Measurements from ENCODE around the gene SYPL2.

SYPL2 gene

DNA sequence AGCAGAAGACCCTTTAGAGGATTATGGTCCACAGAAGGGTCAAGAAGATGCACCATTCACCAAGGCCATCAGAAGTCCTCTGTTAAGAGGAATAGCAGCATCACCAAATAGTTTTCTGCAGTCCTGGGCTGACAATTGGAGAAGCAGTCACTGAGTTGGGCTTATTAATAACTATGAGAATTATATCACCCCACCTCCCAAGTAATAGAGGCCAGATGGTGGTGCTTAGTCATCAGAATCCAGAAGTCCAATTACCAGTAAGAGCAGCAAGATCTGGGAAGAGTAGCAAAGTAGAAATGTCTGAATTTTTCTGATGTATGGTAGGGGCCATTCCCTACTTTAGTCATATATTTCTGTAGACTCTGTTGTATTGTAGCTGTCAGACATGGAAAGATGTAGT lies 34.0 kb upstream of the SYPL2 start:
- TF ChIP-seq, protein P1, sequence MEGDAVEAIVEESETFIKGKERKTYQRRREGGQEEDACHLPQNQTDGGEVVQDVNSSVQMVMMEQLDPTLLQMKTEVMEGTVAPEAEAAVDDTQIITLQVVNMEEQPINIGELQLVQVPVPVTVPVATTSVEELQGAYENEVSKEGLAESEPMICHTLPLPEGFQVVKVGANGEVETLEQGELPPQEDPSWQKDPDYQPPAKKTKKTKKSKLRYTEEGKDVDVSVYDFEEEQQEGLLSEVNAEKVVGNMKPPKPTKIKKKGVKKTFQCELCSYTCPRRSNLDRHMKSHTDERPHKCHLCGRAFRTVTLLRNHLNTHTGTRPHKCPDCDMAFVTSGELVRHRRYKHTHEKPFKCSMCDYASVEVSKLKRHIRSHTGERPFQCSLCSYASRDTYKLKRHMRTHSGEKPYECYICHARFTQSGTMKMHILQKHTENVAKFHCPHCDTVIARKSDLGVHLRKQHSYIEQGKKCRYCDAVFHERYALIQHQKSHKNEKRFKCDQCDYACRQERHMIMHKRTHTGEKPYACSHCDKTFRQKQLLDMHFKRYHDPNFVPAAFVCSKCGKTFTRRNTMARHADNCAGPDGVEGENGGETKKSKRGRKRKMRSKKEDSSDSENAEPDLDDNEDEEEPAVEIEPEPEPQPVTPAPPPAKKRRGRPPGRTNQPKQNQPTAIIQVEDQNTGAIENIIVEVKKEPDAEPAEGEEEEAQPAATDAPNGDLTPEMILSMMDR (conservative IDR thresholded peaks at IDR 0.05; ENCODE audit: low read depth): no peak
- DNase-seq (ENCODE audit: low spot score): no peak
- CTCF ChIA-PET: interaction anchor here (0.8 kb wide), 1 partner anchor 100 kb away, joined by 3 read pairs; no protein-coding TSS in a partner anchor
- H3K27ac ChIP-seq: no peak overlapping the region
- POLR2A ChIA-PET (ENCODE audit: low non-redundant PET): no interaction called here

DNA sequence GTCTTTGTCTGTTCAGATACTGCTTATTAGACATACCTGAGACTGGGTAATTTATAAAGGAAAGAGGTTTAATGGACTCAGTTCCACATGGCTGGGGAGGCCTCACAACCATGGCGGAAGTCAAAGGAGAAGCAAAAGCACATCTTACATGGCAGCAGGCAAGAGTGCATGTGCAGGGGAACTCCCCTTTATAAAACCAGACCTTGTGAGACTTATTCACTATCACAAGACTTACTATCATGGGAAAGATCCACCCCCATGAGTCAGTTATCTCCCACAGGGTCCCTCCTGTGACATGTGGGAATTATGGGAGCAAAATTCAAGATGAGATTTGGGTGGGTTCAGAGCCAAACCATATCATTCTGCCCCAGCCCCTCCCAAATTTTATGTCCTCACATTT lies 33.0 kb upstream of the SYPL2 start:
- no peak for DNase-seq (ENCODE audit: low spot score)

DNA sequence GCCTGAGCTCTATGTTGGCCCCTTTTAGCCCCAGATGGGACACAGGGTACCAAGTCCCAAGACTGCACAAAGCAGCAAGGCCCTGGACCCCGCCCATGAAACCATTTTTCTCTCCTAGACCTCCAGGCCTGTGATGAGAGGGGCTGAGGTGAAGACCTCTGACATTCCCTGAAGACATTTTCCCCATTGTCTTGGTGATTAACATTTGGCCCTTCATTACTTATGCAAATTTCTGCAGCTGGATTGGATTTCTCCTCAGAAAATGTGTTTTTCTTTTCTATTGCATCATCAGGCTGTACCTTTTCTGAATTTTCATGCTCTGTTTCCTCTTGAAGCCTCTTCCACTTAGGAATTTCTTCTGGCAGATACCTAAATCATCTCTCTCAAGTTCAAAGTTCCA lies 31.9 kb upstream of the SYPL2 start:
- POLR2A ChIA-PET (ENCODE audit: low non-redundant PET): no interaction called here
- CTCF ChIA-PET: no interaction called here
- TF ChIP-seq, protein P1 (conservative IDR thresholded peaks at IDR 0.05; ENCODE audit: low read depth): no peak

More for the DNA sequence above, 33.0 kb upstream of the SYPL2 start:
- H3K27ac ChIP-seq: no peak overlapping the region
- TF ChIP-seq, protein P1 (conservative IDR thresholded peaks at IDR 0.05; ENCODE audit: low read depth): no peak
- ChIA-PET CTCF (interaction anchor here (0.8 kb wide), 1 partner anchor 99 kb away, joined by 3 read pairs; no protein-coding TSS in a partner anchor), POLR2A (ENCODE audit: low non-redundant PET) (no interaction called here)

GRCh38 chr1:109438798-109439297 lies 27.5 kb upstream of the SYPL2 start:
- H3K27ac ChIP-seq: no peak overlapping the region
- ChIA-PET POLR2A (ENCODE audit: low non-redundant PET) (no interaction called here), CTCF (no interaction called here)
- DNase-seq (ENCODE audit: low spot score): peak; percentile 20
- TF ChIP-seq, protein P1 (conservative IDR thresholded peaks at IDR 0.05; ENCODE audit: low read depth): no peak

More for the DNA sequence above, 31.9 kb upstream of the SYPL2 start:
- H3K27ac ChIP-seq: no peak overlapping the region
- no peak for DNase-seq (ENCODE audit: low spot score)

DNA sequence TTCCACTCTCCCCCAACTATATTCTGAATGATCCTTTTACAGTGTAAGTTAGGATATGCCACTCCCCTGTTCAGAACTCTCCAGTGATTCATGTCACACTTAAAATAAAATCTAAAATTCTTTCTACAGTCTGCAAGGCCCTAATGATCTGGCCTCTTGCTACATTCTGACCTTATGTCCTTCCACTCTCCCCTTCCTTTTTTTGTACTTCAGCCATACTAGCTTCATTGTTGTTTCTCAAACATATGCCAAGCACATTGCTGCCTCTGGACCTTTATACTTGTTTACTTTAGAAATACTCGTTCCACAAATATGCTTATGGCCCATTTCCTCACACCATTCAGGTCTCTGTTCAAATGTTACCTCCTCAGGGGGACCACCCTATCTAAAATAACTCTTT lies 25.3 kb upstream of the SYPL2 start:
- CTCF ChIA-PET: no interaction called here
- TF ChIP-seq, protein P1 (conservative IDR thresholded peaks at IDR 0.05; ENCODE audit: low read depth): no peak
- no peak for DNase-seq (ENCODE audit: low spot score)
- POLR2A ChIA-PET (ENCODE audit: low non-redundant PET): no interaction called here
- no peak overlapping the region for H3K27ac ChIP-seq

- no peak overlapping the region for H3K27ac ChIP-seq
- ChIA-PET POLR2A (ENCODE audit: low non-redundant PET) (no interaction called here), CTCF (no interaction called here)
- TF ChIP-seq, protein P1 (conservative IDR thresholded peaks at IDR 0.05; ENCODE audit: low read depth): no peak
- no peak for DNase-seq (ENCODE audit: low spot score)
Observed at GRCh38 chr1:109443476-109443875, 22.9 kb upstream of the SYPL2 start.

Measured in RWPE1 (cell line).